Activated CD8-positive, alpha-beta T cell treated with anti-CD3 and anti-CD28 coated beads for 36 hours (primary cell): ENCODE measurements around the gene GABRR2. TPM values are rescaled to one million over a fixed set of nuclear protein-coding genes. Genes with fewer than 3 reads are reported as not detected.

Experiments used
- ATAC-seq: fragments of 200-7000 bp; cut with Tn5 transposase; one replicate; pipeline ENCODE4 v1.10.0; 2021; ENCODE audit warnings: mild to moderate bottlenecking, moderate library complexity
- CTCF ChIA-PET: fragments of 350-600 bp; sonication (Branson Sonifier 250); formaldehyde crosslinking; loops from one replicate; lab custom pipeline; 2021; ENCODE audit warnings: antibody characterized with exemption; lab: Charles Lee
- POLR2A ChIA-PET: fragments of 350-600 bp; sonication (Branson Sonifier 250); formaldehyde crosslinking; loops from one replicate; lab custom pipeline; 2021; ENCODE audit warnings: antibody characterized with exemption; lab: Charles Lee
- DNase-seq: peaks from one replicate; pipeline ENCODE4 v3.0.0-alpha.2; 2020
- H3K27ac Mint-ChIP-seq: one replicate; pipeline ENCODE4 v1.8.0; 2021; ENCODE audit warnings: mild to moderate bottlenecking, mixed read lengths
- H3K27me3 Mint-ChIP-seq: one replicate; pipeline ENCODE4 v1.8.0; 2021; ENCODE audit warnings: mixed read lengths
- H3K36me3 Mint-ChIP-seq: one replicate; pipeline ENCODE4 v1.8.0; 2021; ENCODE audit warnings: low read depth, mixed read lengths
- H3K4me1 Mint-ChIP-seq: one replicate; pipeline ENCODE4 v1.8.0; 2021; ENCODE audit warnings: low read depth, mixed read lengths
- H3K4me3 Mint-ChIP-seq: one replicate; pipeline ENCODE4 v1.8.0; 2021; ENCODE audit warnings: mild to moderate bottlenecking, moderate library complexity, mixed read lengths
- H3K9me3 Mint-ChIP-seq: one replicate; pipeline ENCODE4 v1.8.0; 2021; ENCODE audit warnings: mixed read lengths
- intact Hi-C: fragments of 100-400 bp; cut with micrococcal nuclease; formaldehyde crosslinking; loops from one replicate; pipeline ENCODE4 v1.10.0; 2022
- total RNA-seq, 2 experiments: library from RNA; stranded (reverse); gene quantifications; one replicate each; pipeline ENCODE4 v1.2.3, GENCODE V29; 2021
- TF ChIP-seq, protein P1 (sequence below): fragments of 200-600 bp; IDR thresholded peaks from one replicate; pipeline ENCODE4 v1.8.0; 2022; ENCODE audit warnings: antibody characterized with exemption, mild to moderate bottlenecking

GABRR2 gene
- total RNA-seq, 2 experiments from 2014 or later: 0.20 to 0.40 TPM

DNA sequence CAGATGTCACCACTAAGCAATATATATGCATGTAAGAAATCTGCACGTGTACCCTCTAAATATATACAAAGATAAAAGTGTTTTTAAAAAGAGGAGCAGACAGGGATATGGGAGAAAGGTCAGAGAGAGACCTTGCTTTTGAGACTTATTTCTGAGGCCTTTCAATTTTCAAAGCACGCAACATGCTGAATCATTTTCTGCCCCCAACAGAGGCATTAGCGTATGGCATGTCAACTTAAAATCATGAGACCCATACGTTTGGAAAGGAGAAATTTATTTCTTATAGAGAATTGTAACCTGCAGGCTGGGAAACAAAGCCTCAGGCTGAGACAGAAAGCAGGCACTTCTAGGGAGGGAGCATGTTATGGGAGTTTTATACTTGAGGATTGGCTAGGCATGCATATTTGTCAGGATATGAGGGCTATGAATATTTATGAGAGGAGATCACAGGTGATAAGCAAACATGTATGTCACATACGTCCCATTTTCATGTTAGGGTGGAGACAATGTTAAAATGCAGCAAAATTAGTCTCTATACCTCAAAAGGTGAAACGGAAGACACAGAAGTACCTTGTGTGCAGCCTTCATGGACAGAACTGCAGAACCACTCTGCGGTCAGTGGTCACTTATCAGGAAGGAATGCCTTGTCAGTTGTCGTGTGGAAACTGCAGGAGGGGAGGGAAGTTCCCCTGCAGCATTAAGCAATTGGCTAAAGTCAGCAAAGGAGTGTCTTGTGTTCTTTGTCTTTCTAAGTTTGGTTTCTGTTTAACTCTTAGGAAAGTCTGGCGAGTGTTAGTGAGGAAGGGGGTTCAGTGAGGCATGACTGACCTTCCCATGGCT, 6.3 kb upstream of the GABRR2 start:
- peaks cover 12% of the 10 kb centered on the region for H3K36me3 Mint-ChIP-seq
- no peaks in the 10 kb centered on the region for H3K27me3 Mint-ChIP-seq
- H3K27ac Mint-ChIP-seq: no peak overlapping the region
- no peak overlapping the region for H3K4me3 Mint-ChIP-seq
- no peaks in the 10 kb centered on the region for H3K9me3 Mint-ChIP-seq
- POLR2A ChIA-PET: no interaction called here
- CTCF ChIA-PET: no interaction called here
- H3K4me1 Mint-ChIP-seq: peaks cover 6% of the 10 kb centered on the region
- ATAC-seq: no peak
- DNase-seq: no peak
- TF ChIP-seq, protein P1, sequence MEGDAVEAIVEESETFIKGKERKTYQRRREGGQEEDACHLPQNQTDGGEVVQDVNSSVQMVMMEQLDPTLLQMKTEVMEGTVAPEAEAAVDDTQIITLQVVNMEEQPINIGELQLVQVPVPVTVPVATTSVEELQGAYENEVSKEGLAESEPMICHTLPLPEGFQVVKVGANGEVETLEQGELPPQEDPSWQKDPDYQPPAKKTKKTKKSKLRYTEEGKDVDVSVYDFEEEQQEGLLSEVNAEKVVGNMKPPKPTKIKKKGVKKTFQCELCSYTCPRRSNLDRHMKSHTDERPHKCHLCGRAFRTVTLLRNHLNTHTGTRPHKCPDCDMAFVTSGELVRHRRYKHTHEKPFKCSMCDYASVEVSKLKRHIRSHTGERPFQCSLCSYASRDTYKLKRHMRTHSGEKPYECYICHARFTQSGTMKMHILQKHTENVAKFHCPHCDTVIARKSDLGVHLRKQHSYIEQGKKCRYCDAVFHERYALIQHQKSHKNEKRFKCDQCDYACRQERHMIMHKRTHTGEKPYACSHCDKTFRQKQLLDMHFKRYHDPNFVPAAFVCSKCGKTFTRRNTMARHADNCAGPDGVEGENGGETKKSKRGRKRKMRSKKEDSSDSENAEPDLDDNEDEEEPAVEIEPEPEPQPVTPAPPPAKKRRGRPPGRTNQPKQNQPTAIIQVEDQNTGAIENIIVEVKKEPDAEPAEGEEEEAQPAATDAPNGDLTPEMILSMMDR: no peak
- intact Hi-C loops: no loop called here

DNA sequence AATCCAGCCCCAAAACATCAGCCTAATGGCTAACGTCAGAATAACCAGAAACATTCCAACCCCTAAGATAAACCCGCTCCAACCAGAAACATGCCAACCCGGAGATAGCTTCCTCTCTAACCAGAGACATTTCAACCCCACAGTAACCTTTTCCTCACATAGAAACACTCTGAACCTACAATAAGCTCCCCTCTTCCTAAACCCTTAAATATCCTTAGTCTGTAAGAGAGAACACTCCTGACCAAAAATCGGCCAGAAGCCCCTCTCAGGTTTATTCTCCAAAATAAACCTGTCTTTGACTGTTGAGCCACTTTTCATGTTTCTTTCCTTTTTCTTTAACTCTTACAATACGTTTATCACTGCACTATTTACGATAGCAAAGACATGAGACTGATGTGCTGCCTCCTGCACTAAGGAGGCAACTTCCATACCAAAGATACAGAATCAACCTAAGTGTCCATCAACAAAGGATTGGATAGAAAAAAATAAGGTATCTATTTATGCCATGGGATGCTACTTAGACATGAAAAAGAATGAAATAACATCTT, 5.0 kb upstream of the GABRR2 start:
- H3K36me3 Mint-ChIP-seq: peaks cover 11% of the 10 kb centered on the region
- intact Hi-C loops: no loop called here
- ChIA-PET POLR2A (no interaction called here), CTCF (no interaction called here)
- H3K9me3 Mint-ChIP-seq: no peaks in the 10 kb centered on the region
- no peak for ATAC-seq
- H3K27me3 Mint-ChIP-seq: no peaks in the 10 kb centered on the region
- no peak for DNase-seq
- TF ChIP-seq, protein P1: no peak
- H3K27ac Mint-ChIP-seq: no peak overlapping the region
- H3K4me1 Mint-ChIP-seq: peaks cover 6% of the 10 kb centered on the region
- no peak overlapping the region for H3K4me3 Mint-ChIP-seq

DNA sequence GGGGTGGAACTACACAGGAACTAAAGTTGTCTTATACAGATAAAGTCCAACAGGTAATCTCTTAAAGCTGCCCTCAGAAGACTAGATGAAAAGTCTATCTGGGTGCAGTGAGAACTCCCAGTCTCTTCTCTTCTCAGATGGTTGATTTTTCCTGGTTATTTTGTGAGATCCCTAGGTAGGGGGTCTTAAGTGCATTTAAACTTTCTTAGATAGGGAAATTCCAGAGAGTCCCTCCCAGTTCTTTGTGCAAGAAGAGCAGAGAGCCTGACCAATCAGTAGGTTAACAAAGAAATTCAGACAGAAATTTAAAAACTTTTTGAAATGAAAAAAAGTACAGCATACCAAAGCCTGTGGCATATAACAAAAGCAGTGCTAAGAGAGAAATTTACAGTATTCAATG, 2.0 kb upstream of the GABRR2 start:
- TF ChIP-seq, protein P1: no peak

DNA sequence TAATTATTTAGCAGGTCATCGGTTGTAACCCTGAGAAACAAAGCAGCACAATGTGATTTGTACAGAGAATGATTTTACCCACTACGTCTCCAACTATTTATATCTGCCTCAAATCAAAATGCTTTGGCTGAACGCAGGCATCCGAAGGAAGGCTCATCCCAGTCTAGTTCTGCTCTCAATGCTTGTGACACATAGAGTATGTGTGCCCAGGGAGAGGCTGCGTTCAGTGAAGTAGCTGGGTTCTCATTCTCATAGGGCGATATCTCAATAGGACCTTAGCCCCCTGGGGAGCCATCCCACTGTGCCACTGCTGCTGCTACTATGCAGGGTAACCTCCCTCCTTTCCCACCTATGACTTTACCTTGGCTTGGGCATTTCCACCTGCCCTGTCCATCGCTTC, 407 bp downstream of the GABRR2 start:
- no peaks in the 10 kb centered on the region for H3K9me3 Mint-ChIP-seq
- H3K27ac Mint-ChIP-seq: no peak overlapping the region
- no peaks in the 10 kb centered on the region for H3K27me3 Mint-ChIP-seq
- no peaks in the 10 kb centered on the region for H3K4me1 Mint-ChIP-seq
- intact Hi-C loops: no loop called here
- no peak for ATAC-seq
- no peaks in the 10 kb centered on the region for H3K36me3 Mint-ChIP-seq
- POLR2A ChIA-PET: interaction anchor here (1.3 kb wide), 1 partner anchor 305 kb away, joined by 3 read pairs; no protein-coding TSS in a partner anchor
- DNase-seq: no peak
- TF ChIP-seq, protein P1: no peak
- CTCF ChIA-PET: interaction anchor here (1.2 kb wide), 1 partner anchor 332 kb away, joined by 3 read pairs; no protein-coding TSS in a partner anchor
- no peak overlapping the region for H3K4me3 Mint-ChIP-seq

More for the DNA sequence above, 2.0 kb upstream of the GABRR2 start:
- Mint-ChIP-seq H3K27me3 (no peaks in the 10 kb centered on the region), H3K4me1 (peaks cover 6% of the 10 kb centered on the region), H3K9me3 (no peaks in the 10 kb centered on the region), H3K27ac (no peak overlapping the region), H3K4me3 (no peak overlapping the region), H3K36me3 (peaks cover 11% of the 10 kb centered on the region)
- intact Hi-C loops: no loop called here
- ChIA-PET CTCF (no interaction called here), POLR2A (no interaction called here)
- ATAC-seq (no peak), DNase-seq (no peak)

DNA sequence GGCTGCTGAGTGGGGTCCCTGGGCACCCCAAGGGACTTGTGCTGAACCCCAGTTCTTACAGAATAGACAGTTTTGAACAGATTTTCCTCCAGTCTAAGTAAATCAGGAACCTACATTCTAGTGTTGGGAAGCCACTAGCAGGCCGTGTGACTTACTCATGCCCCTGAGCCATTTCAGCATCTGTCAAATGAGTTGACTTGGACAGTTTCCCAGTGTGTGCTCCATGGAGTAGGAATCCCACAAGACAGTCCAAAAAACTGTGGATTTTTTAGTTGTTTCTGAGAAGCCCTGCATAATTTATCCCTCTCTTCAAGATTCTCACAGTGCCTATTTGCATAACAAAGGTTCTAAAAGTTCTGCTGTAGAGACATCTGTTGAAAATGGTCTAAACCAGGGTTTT, 2.1 kb downstream of the GABRR2 start:
- TF ChIP-seq, protein P1: no peak
- H3K36me3 Mint-ChIP-seq: no peaks in the 10 kb centered on the region
- H3K4me3 Mint-ChIP-seq: no peak overlapping the region
- H3K27ac Mint-ChIP-seq: no peak overlapping the region
- CTCF ChIA-PET: no interaction called here
- ATAC-seq (no peak), DNase-seq (no peak)
- no peaks in the 10 kb centered on the region for H3K9me3 Mint-ChIP-seq
- H3K27me3 Mint-ChIP-seq: peaks cover 2% of the 10 kb centered on the region
- POLR2A ChIA-PET: no interaction called here
- H3K4me1 Mint-ChIP-seq: no peaks in the 10 kb centered on the region
- intact Hi-C loops: no loop called here
